ENCODE data around the gene HAGH. TPM values are rescaled to one million over a fixed set of nuclear protein-coding genes. Genes with fewer than 3 reads are reported as not detected.

Gene HAGH
- total RNA-seq, 2 experiments from 2014 or later = 48.0 to 50.4 TPM

- Mint-ChIP-seq H3K9me3 (ENCODE audit: insufficient read depth) (no peaks in the 10 kb centered on the region), H3K27ac (no peak overlapping the region), H3K36me3 (ENCODE audit: low read depth) (peaks cover 25% of the 10 kb centered on the region), H3K27me3 (ENCODE audit: low read depth) (no peaks in the 10 kb centered on the region), H3K4me1 (ENCODE audit: low read depth) (peaks cover 26% of the 10 kb centered on the region), H3K4me3 (no peak overlapping the region)
- ChIA-PET POLR2A (interaction anchor here (1.1 to 1.6 kb wide), 2 partner anchors 11 to 23 kb away, joined by 4 to 5 read pairs; partner anchors contain the start of genes NME3, NUBP2 and SPSB3), CTCF (no interaction called here)
- ATAC-seq (no peak), DNase-seq (no peak)
Measured at GRCh38 chr16:1759511-1759910, 67.1 kb downstream of the HAGH start.

DNA sequence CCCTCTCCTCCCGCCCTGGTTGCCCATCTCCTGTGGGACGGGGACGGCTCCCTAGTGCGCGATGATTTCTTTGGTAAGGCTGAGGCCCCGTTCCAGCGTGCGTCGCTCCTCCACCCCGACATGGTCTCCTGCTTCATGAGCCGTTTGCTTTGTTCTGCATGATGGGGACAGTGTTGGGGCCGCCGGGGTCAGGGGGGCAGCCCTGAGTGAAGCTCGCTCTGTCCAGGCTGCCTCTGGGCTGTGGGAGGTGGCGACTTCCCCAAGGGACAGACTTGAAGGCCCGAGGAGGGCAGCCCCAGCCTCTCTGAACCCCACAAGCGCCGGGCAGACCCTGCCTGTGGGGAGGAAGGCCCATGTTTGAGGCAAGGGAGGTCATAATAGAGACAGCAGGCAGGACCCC, 67.7 kb downstream of the HAGH start:
- ATAC-seq (no peak), DNase-seq (no peak)
- ChIA-PET CTCF (no interaction called here), POLR2A (no interaction called here)
- Mint-ChIP-seq H3K4me3 (no peak overlapping the region), H3K36me3 (ENCODE audit: low read depth) (peaks cover 27% of the 10 kb centered on the region), H3K9me3 (ENCODE audit: insufficient read depth) (no peaks in the 10 kb centered on the region), H3K4me1 (ENCODE audit: low read depth) (peaks cover 26% of the 10 kb centered on the region), H3K27me3 (ENCODE audit: low read depth) (no peaks in the 10 kb centered on the region), H3K27ac (peak overlapping the region; percentile 64)

- Mint-ChIP-seq H3K27ac (peak overlapping the region; percentile 86), H3K9me3 (ENCODE audit: insufficient read depth) (no peaks in the 10 kb centered on the region), H3K36me3 (ENCODE audit: low read depth) (peaks cover 28% of the 10 kb centered on the region), H3K4me3 (no peak overlapping the region), H3K4me1 (ENCODE audit: low read depth) (peaks cover 26% of the 10 kb centered on the region), H3K27me3 (ENCODE audit: low read depth) (no peaks in the 10 kb centered on the region)
- ATAC-seq = no peak
- ChIA-PET CTCF (no interaction called here), POLR2A (no interaction called here)
- no peak for DNase-seq
Measured at GRCh38 chr16:1757714-1758461, 68.7 kb downstream of the HAGH start.

Other genes starting within 250 kb of the HAGH start
- 10 to 100 TPM; 10.3 to 15.4 TPM for gene IFT140, start 214.8 kb downstream of the HAGH start, total RNA-seq
- gene CRAMP1, start 214.5 kb downstream of the HAGH start, total RNA-seq = 10 to 100 TPM; 23.9 to 25.2 TPM
- 10 to 100 TPM; 56.1 to 61.7 TPM for gene JPT2, start 148.5 kb downstream of the HAGH start, total RNA-seq
- 10 to 100 TPM; 75.9 to 82.7 TPM for gene MAPK8IP3, start 120.6 kb downstream of the HAGH start, total RNA-seq
- 10 to 100 TPM; 41.3 to 41.4 TPM for gene NME3, start 55.3 kb downstream of the HAGH start, total RNA-seq
- gene EME2, start 54.0 kb downstream of the HAGH start, total RNA-seq = 10 to 100 TPM; 31.8 to 32.0 TPM
- 100 to 1,000 TPM; 126 to 135 TPM for gene MRPS34, start 53.7 kb downstream of the HAGH start, total RNA-seq
- 10 to 100 TPM; 31.1 to 33.0 TPM for gene SPSB3, start 44.3 kb downstream of the HAGH start, total RNA-seq
- gene NUBP2, start 43.9 kb downstream of the HAGH start, total RNA-seq = 10 to 100 TPM; 58.5 to 61.8 TPM
- gene IGFALS, start 33.1 kb downstream of the HAGH start, total RNA-seq = under 1 TPM in 1 of 2 experiments, not detected in 1; 0.13 TPM
- 10 to 100 TPM; 14.5 to 14.6 TPM for gene FAHD1, start 381 bp upstream of the HAGH start, total RNA-seq
- not detected for gene MEIOB, start 45.3 kb upstream of the HAGH start, total RNA-seq
- gene HS3ST6, start 91.6 kb upstream of the HAGH start, total RNA-seq = not detected
- 10 to 100 TPM; 13.2 to 13.9 TPM for gene MSRB1, start 116.4 kb upstream of the HAGH start, total RNA-seq
- gene RPL3L, start 127.9 kb upstream of the HAGH start, total RNA-seq = under 1 TPM in 1 of 2 experiments, not detected in 1; 0.53 TPM
- 100 to 1,000 TPM; 141 to 147 TPM for gene NDUFB10, start 132.7 kb upstream of the HAGH start, total RNA-seq
- gene RPS2, start 138.0 kb upstream of the HAGH start, total RNA-seq = 1,000 to 10,000 TPM; 2,821 to 2,910 TPM
- gene RNF151, start 140.0 kb upstream of the HAGH start, total RNA-seq = not detected
- 10 to 100 TPM; 37.6 to 37.9 TPM for gene TBL3, start 145.2 kb upstream of the HAGH start, total RNA-seq
- gene NOXO1, start 154.6 kb upstream of the HAGH start, total RNA-seq = not detected
- 10 to 100 TPM; 27.2 to 30.5 TPM for gene GFER, start 157.4 kb upstream of the HAGH start, total RNA-seq
- 1 to 10 TPM; 2.6 to 3.4 TPM for gene SYNGR3, start 163.1 kb upstream of the HAGH start, total RNA-seq
- gene ZNF598, start 183.0 kb upstream of the HAGH start, total RNA-seq = 10 to 100 TPM; 75.1 to 75.9 TPM
- under 1 TPM in 1 of 2 experiments, not detected in 1; 0.73 TPM for gene NPW, start 193.0 kb upstream of the HAGH start, total RNA-seq
- gene NHERF2, start 200.1 kb upstream of the HAGH start, total RNA-seq = 1 to 10 TPM; 1.4 to 2.8 TPM
- gene NTHL1, start 221.0 kb upstream of the HAGH start, total RNA-seq = 10 to 100 TPM; 29.9 to 35.3 TPM
- 10 to 100 TPM; 87.9 to 97.4 TPM for gene TSC2, start 221.2 kb upstream of the HAGH start, total RNA-seq